ENCODE results near the gene SAMHD1.
"Not testable (repeated sequence)": the region's sequence is repeated elsewhere in the genome, so short reads cannot be mapped to it uniquely, and the experiment has no call there.

SAMHD1 gene
- total RNA-seq, result 346 to 607 reads per million in 2 donors

- peak; percentile 68 to 93 (median 83) for DNase-seq
These were observed at the start of gene SAMHD1 for GRCh38 chr20:36951198-36951978. SAMHD1 (minus strand) TSS chr20:36951708; CDS start chr20:36951643, 65 bp downstream.

- not testable (repeated sequence) for DNase-seq
These were observed 48.7 kb upstream of the SAMHD1 start for GRCh38 chr20:37000171-37000570.

- peak in 1 of 5 experiments; percentile 59 for DNase-seq
These were observed 47.1 kb upstream of the SAMHD1 start for GRCh38 chr20:36998652-36999051.

- DNase-seq, result no peak
These were observed 45.6 kb upstream of the SAMHD1 start for GRCh38 chr20:36997121-36997520.

- DNase-seq, result not testable (repeated sequence)
These were observed 42.7 kb upstream of the SAMHD1 start for GRCh38 chr20:36994221-36994620.

GRCh38 chr20:36992802-36993334 is 41.4 kb upstream of the SAMHD1 start:
- DNase-seq, result no peak

- no peak for DNase-seq
These were observed 40.2 kb upstream of the SAMHD1 start for GRCh38 chr20:36991703-36992102.

- DNase-seq, result no peak
These were observed 38.3 kb upstream of the SAMHD1 start for GRCh38 chr20:36989797-36990196.

GRCh38 chr20:36988494-36988966 is 37.0 kb upstream of the SAMHD1 start:
- peak in 1 of 5 experiments; percentile 50 for DNase-seq

GRCh38 chr20:36984257-36984638 is 32.7 kb upstream of the SAMHD1 start:
- DNase-seq, result no peak

GRCh38 chr20:36975099-36975818 is 23.8 kb upstream of the SAMHD1 start:
- peak; percentile 12 to 86 (median 62) for DNase-seq

GRCh38 chr20:36974660-36975059 is 23.2 kb upstream of the SAMHD1 start:
- DNase-seq, result peak in 1 of 5 experiments; percentile 44

- peak in 1 of 5 experiments; percentile 69 for DNase-seq
These were observed 19.6 kb upstream of the SAMHD1 start for GRCh38 chr20:36971103-36971502.

- peak in 1 of 5 experiments; percentile 79 for DNase-seq
These were observed 18.1 kb upstream of the SAMHD1 start for GRCh38 chr20:36969478-36970186.

GRCh38 chr20:36969051-36969450 is 17.5 kb upstream of the SAMHD1 start:
- no peak for DNase-seq

GRCh38 chr20:36967636-36968035 is 16.1 kb upstream of the SAMHD1 start:
- DNase-seq, result no peak

GRCh38 chr20:36966965-36967364 is 15.5 kb upstream of the SAMHD1 start:
- not testable (repeated sequence) for DNase-seq

GRCh38 chr20:36962354-36962941 is 10.9 kb upstream of the SAMHD1 start:
- DNase-seq, result peak in 1 of 5 experiments; percentile 40

GRCh38 chr20:36959242-36959641 is 7.7 kb upstream of the SAMHD1 start:
- no peak for DNase-seq

- DNase-seq, result no peak
These were observed 6.6 kb upstream of the SAMHD1 start for GRCh38 chr20:36957875-36958667.

GRCh38 chr20:36956674-36957073 is 5.2 kb upstream of the SAMHD1 start:
- DNase-seq, result no peak

Data from T-helper 2 cell (primary cell).